Measurements from ENCODE around the gene PRTFDC1.

GRCh38 chr10:24884316-24884715 lies 68.1 kb downstream of the PRTFDC1 start:
- TF ChIP-seq CTCF (conservative IDR thresholded peaks at IDR 0.05) = no peak
- no peak for TF ChIP-seq EZH2 (IDR thresholded peaks at IDR 0.05; ENCODE audit: low read depth)
